Left cardiac atrium (tissue), 4 donors: ENCODE data around the gene GPS1. TPM values are rescaled to one million over a fixed set of nuclear protein-coding genes. Genes with fewer than 3 reads are reported as not detected.
A peak's percentile ranks its signal among the peaks of the same experiment; 100 is the strongest.
"Not testable (repeated sequence)": the region's sequence is repeated elsewhere in the genome, so short reads cannot be mapped to it uniquely, and the experiment has no call there.

Source experiments
- ATAC-seq, 2 donors: fragments of 200-7000 bp; cut with Tn5 transposase; one replicate each; pipeline ENCODE4 v1.9.1; 2020; ENCODE audit warnings: mild to moderate bottlenecking in 2 of 2, moderate library complexity in 2 of 2
- DNase-seq: peaks from one replicate; pipeline ENCODE4 v3.0.0-alpha.2; 2020
- intact Hi-C, 2 donors: fragments of 100-400 bp; cut with DNase I; formaldehyde crosslinking; loops; one replicate each; pipeline versions ENCODE4 v1.14.1 to v1.15.1; 2022 to 2023
- total RNA-seq, 2 donors: library from RNA; stranded (reverse); fragmentation: NEBNext Ultra II Directional; extraction: Animal tissue kit (Norgen Biotek cat#: 25700); gene quantifications; one replicate each; pipeline ENCODE4 v1.2.1, GENCODE V29; 2021
- donor health status: DM: no; HTN: yes; CAD: no.
- donor health status: DM: no; HTN: yes; CAD: no; lungs with severe emphysema.
- donor health status: DM: yes; HTN: yes; CAD: no.
- donor health status: Dilated cardiomyopathy.

The GPS1 gene
- total RNA-seq, 2 donors from 2014 or later: 72.2 to 79.3 TPM

GRCh38 chr17:82035956-82036633 lies 15.6 kb upstream of the GPS1 start:
- DNase-seq (no peak), ATAC-seq (no peak)
- intact Hi-C loops: loop anchor here in 1 of 2 donors (5.0 kb wide), 1 partner anchor 61 kb away; the partner anchor contains the start of gene FASN

- intact Hi-C loops: loop anchor here in 1 of 2 donors (5.0 kb wide), 1 partner anchor 61 kb away; the partner anchor contains the start of gene FASN
These were observed 15.0 kb upstream of the GPS1 start for GRCh38 chr17:82036634-82037091.

GRCh38 chr17:82037092-82037888 lies 14.4 kb upstream of the GPS1 start, which contains the start of gene DCXR:
Gene DCXR (minus strand): TSS chr17:82037697. CDS start chr17:82037682, 15 bp downstream.
- DNase-seq (peak; percentile 98), ATAC-seq (peak; percentile 97 to 98)
- intact Hi-C loops: loop anchor here in 1 of 2 donors (5.0 kb wide), 1 partner anchor 60 kb away; the partner anchor contains the start of gene FASN

More at GRCh38 chr17:82036634-82037091, 15.0 kb upstream of the GPS1 start:
- DNase-seq (no peak), ATAC-seq (no peak)

- DNase-seq: no peak
- no peak for ATAC-seq
- intact Hi-C loops: loop anchor here in 1 of 2 donors (5.0 kb wide), 1 partner anchor 59 kb away; the partner anchor contains the start of gene FASN
These were observed 13.9 kb upstream of the GPS1 start for GRCh38 chr17:82037889-82038195.

GRCh38 chr17:82038796-82039409 lies 12.8 kb upstream of the GPS1 start:
- intact Hi-C loops: loop anchor here in 1 of 2 donors (5.0 kb wide), 1 partner anchor 58 kb away; the partner anchor contains the start of gene FASN

GRCh38 chr17:82039695-82040299 lies 11.9 kb upstream of the GPS1 start:
- no peak for ATAC-seq
- intact Hi-C loops: loop anchor here in 1 of 2 donors (5.0 kb wide), 1 partner anchor 58 kb away; the partner anchor contains the start of gene FASN
- DNase-seq: no peak

More at GRCh38 chr17:82038796-82039409, 12.8 kb upstream of the GPS1 start:
- not testable (repeated sequence) for ATAC-seq, DNase-seq

GRCh38 chr17:82041144-82041814 lies 10.4 kb upstream of the GPS1 start:
- DNase-seq (no peak), ATAC-seq (no peak)
- intact Hi-C loops: no loop called here

GRCh38 chr17:82042649-82043048 lies 9.0 kb upstream of the GPS1 start:
- DNase-seq: no peak
- no peak for ATAC-seq
- intact Hi-C loops: no loop called here

- ATAC-seq: no peak
- no peak for DNase-seq
- intact Hi-C loops: no loop called here
These were observed 8.2 kb upstream of the GPS1 start for GRCh38 chr17:82043507-82043906.

- intact Hi-C loops: no loop called here
- no peak for ATAC-seq
- DNase-seq: no peak
These were observed 5.7 kb upstream of the GPS1 start for GRCh38 chr17:82045936-82046484.

GRCh38 chr17:82046903-82047302 lies 4.8 kb upstream of the GPS1 start:
- ATAC-seq: no peak
- DNase-seq: no peak
- intact Hi-C loops: no loop called here

GRCh38 chr17:82047379-82047778 lies 4.3 kb upstream of the GPS1 start:
- intact Hi-C loops: no loop called here
- no peak for ATAC-seq
- DNase-seq: no peak

- intact Hi-C loops: no loop called here
- ATAC-seq (no peak), DNase-seq (no peak)
These were observed 3.7 kb upstream of the GPS1 start for GRCh38 chr17:82047914-82048570.

GRCh38 chr17:82048571-82048971 lies 3.1 kb upstream of the GPS1 start:
- DNase-seq (no peak), ATAC-seq (no peak)
- intact Hi-C loops: no loop called here

- intact Hi-C loops: no loop called here
- ATAC-seq: no peak
These were observed 2.6 kb upstream of the GPS1 start for GRCh38 chr17:82049106-82049505.

GRCh38 chr17:82049521-82049971 lies 2.2 kb upstream of the GPS1 start:
- intact Hi-C loops: no loop called here
- DNase-seq (peak; percentile 21), ATAC-seq (no peak)

More at GRCh38 chr17:82049106-82049505, 2.6 kb upstream of the GPS1 start:
- no peak for DNase-seq

- ATAC-seq (no peak), DNase-seq (no peak)
- intact Hi-C loops: no loop called here
These were observed 1.4 kb upstream of the GPS1 start for GRCh38 chr17:82050152-82050760.
